ENCODE results near the gene SLC37A1. TPM values are rescaled to one million over a fixed set of nuclear protein-coding genes. Genes with fewer than 3 reads are reported as not detected.
"Not testable (repeated sequence)": the region's sequence is repeated elsewhere in the genome, so short reads cannot be mapped to it uniquely, and the experiment has no call there.

SLC37A1 gene
- total RNA-seq, 1 donor from 2014 or later: 29.3 TPM

DNA sequence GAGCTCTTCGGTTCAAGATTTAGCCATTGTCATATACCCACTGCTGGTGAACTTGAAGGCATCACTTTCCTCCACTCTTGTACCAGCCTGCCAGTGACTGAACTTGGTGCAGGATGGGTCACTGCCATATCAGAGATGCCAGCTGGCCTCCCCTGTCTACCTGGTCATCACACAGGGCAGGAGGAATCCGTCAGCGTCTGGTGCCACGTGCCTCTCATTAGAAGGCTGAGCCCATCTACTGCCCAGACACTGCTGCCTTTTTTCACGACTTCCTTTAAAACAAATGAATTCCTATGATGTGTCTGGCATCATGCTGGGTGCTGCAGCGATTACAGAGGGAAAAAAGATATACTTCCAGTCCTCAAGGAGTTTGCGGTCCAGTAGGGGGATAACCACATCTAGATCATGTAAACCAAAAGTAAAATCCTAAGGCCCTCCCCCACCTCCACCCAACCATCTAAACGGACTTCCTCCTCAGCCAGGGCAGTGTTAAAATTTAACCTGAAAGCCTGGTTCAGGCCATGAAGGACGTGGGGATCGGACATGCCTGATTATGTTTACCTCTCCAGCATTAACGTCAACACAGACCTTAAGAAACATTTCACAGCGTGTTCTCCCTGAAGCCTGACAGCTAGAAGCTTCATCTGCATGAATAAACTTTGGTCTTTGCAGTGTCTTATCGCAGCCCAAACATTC, 110.6 kb downstream of the SLC37A1 start:
- Histone ChIP-seq H3K4me3 (ENCODE audit: low read depth, low read length) (no peak overlapping the region), H3K27me3 (ENCODE audit: control insufficient read depth, insufficient read depth, low read length) (peaks cover 26% of the 10 kb centered on the region), H3K36me3 (ENCODE audit: control insufficient read depth, insufficient read depth, low read length) (no peaks in the 10 kb centered on the region)
- TF ChIP-seq, protein P1, sequence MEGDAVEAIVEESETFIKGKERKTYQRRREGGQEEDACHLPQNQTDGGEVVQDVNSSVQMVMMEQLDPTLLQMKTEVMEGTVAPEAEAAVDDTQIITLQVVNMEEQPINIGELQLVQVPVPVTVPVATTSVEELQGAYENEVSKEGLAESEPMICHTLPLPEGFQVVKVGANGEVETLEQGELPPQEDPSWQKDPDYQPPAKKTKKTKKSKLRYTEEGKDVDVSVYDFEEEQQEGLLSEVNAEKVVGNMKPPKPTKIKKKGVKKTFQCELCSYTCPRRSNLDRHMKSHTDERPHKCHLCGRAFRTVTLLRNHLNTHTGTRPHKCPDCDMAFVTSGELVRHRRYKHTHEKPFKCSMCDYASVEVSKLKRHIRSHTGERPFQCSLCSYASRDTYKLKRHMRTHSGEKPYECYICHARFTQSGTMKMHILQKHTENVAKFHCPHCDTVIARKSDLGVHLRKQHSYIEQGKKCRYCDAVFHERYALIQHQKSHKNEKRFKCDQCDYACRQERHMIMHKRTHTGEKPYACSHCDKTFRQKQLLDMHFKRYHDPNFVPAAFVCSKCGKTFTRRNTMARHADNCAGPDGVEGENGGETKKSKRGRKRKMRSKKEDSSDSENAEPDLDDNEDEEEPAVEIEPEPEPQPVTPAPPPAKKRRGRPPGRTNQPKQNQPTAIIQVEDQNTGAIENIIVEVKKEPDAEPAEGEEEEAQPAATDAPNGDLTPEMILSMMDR (IDR thresholded peaks at IDR 0.05; ENCODE audit: insufficient read depth, low read length, poor library complexity, severe bottlenecking): no peak
- no peak for DNase-seq (ENCODE audit: low read depth)

DNA sequence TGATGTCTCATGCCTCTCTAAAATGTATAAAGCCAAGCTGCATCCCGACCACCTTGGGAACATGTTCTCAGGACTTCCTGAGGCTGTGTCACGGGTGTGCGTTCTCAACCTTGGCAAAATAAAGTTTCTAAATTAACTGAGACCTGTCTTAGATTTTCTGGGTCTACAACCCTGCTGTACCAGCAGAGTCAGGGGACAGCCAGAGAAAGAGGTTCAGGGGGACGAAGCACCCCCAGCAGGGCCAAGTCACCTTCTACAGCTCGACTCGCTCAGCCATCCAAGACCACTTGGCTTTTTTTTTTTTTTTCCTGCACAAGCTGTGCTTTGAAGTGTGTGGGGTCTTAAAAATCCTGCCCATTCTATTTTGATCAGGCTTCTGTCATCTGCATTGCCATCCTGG, 111.3 kb downstream of the SLC37A1 start:
- TF ChIP-seq, protein P1 (IDR thresholded peaks at IDR 0.05; ENCODE audit: insufficient read depth, low read length, poor library complexity, severe bottlenecking): no peak
- Histone ChIP-seq H3K4me3 (ENCODE audit: low read depth, low read length) (no peak overlapping the region), H3K36me3 (ENCODE audit: control insufficient read depth, insufficient read depth, low read length) (no peaks in the 10 kb centered on the region), H3K27me3 (ENCODE audit: control insufficient read depth, insufficient read depth, low read length) (peaks cover 21% of the 10 kb centered on the region)
- no peak for DNase-seq (ENCODE audit: low read depth)

DNA sequence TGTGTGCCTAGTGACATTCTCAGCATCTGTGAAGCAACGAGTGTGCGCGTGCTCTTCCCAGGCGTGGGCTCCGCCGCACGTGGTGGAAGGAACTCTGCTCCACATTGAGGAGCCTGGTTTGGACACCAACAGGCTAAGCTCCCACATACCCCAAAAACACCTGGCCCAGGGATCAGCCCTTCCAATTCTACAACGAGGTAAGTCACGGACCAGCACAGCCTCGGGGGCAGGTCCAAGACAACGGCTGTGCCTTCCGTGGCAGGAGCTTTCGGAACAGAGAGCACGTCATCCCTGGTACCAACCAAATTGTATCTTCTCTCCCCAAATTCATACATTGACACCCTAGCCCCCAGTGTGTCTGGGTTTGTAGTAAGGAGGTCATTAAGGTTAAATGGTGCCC, 112.5 kb downstream of the SLC37A1 start:
- Histone ChIP-seq H3K27me3 (ENCODE audit: control insufficient read depth, insufficient read depth, low read length) (peaks cover 28% of the 10 kb centered on the region), H3K4me3 (ENCODE audit: low read depth, low read length) (no peak overlapping the region), H3K36me3 (ENCODE audit: control insufficient read depth, insufficient read depth, low read length) (no peaks in the 10 kb centered on the region)
- no peak for DNase-seq (ENCODE audit: low read depth)
- TF ChIP-seq, protein P1 (IDR thresholded peaks at IDR 0.05; ENCODE audit: insufficient read depth, low read length, poor library complexity, severe bottlenecking): no peak

DNA sequence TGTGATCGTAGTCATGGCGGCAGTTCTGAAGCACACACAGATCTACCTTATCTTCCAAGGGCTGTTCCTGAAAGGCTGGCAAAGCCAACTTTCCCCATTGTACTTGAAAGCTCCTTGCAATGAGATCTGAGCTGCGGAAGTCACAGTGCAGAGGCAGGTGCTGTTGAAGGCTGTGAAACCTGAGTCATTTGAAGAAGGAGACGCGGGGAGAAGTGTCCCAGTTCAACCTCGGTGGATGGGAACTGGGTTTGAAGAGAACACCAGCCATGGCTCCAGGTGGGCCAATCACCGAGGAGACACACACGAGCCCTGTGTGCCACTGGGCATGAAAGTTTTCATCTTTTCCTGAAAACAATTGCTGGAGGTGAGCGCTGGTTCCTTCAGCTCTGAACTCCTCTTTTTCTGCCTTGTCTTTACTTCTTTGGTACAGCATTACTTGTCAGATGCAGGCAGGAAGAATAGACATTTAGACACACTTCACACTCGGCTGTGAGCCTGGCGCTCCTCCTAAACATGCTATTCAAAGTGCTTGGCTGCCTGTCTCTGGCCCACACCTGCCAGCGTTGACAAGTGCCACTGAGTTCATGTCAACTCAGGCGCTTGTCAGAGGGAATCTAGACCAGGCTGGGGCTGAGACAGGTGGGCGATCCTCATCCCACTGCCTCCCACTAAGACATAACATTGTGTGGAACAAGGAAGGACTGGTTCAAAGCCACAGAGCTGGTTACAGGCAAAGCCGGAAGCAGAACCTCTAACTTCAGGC, 114.1 kb downstream of the SLC37A1 start:
- H3K27me3 ChIP-seq (ENCODE audit: control insufficient read depth, insufficient read depth, low read length): peaks cover 24% of the 10 kb centered on the region
- H3K4me3 ChIP-seq (ENCODE audit: low read depth, low read length): no peak overlapping the region
- no peak for DNase-seq (ENCODE audit: low read depth)
- TF ChIP-seq, protein P1 (IDR thresholded peaks at IDR 0.05; ENCODE audit: insufficient read depth, low read length, poor library complexity, severe bottlenecking): no peak
- H3K36me3 ChIP-seq (ENCODE audit: control insufficient read depth, insufficient read depth, low read length): no peaks in the 10 kb centered on the region

DNA sequence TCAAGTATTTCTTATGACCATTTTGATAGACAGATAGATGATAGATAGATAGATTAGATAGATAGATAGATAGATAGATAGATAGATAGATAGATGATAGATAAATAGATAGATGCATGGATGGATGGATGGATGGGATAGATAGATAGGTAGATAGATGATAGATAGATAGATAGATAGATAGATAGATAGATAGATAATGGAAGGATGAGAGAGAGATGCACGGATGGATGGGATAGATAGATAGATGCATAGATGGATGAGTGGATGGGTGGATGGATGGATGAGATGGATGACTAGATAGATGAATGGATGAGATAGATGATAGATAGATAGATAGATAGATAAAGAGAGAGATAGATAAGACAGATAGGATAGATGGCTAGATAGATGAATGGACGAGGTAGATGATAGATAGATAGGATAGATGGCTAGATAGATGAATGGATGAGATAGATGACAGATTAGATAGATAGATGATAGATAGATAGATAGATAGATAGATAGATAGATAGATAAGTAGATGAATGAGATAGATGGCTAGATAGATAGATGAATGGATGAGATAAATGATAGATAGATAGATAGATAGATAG, 114.9 kb downstream of the SLC37A1 start:
- not testable (repeated sequence) for H3K36me3 ChIP-seq (ENCODE audit: control insufficient read depth, insufficient read depth, low read length); H3K4me3 ChIP-seq (ENCODE audit: low read depth, low read length); DNase-seq (ENCODE audit: low read depth)
- peaks cover 24% of the 10 kb centered on the region for H3K27me3 ChIP-seq (ENCODE audit: control insufficient read depth, insufficient read depth, low read length)

DNA sequence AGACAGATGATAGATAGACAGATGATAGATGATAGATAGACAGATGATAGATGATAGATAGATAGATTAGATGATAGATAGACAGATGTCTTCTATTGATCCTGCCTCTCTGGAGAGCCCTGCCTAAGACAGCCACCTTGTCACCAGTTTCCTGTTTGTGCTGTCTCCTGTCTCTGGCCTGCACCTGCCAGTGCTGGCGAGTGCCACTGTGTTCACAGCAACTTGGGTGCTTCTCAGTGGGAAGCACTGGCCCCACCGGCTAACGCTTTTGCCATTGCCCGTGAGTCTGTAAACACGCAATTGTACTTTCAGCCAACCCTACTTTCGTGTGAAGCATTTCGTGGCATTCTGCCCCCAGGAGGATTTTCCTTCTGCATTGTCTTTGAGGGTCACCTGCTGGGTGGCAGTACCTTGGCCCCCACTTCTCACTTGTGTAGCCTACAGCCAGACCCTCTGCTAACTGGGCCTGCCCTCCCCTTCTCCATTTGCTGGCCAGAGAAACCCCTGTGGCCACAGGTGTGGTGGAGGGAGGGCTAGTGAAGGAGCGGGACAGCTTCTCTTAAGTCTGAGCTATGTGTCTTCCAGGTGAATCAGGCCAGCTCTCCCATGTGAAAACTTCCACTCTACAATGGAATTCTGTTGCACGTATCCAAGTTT, 116.4 kb downstream of the SLC37A1 start:
- Histone ChIP-seq H3K36me3 (ENCODE audit: control insufficient read depth, insufficient read depth, low read length) (no peaks in the 10 kb centered on the region), H3K27me3 (ENCODE audit: control insufficient read depth, insufficient read depth, low read length) (peaks cover 25% of the 10 kb centered on the region), H3K4me3 (ENCODE audit: low read depth, low read length) (no peak overlapping the region)
- TF ChIP-seq, protein P1 (IDR thresholded peaks at IDR 0.05; ENCODE audit: insufficient read depth, low read length, poor library complexity, severe bottlenecking): no peak
- no peak for DNase-seq (ENCODE audit: low read depth)

Data from kidney epithelial cell (primary cell).